K562 (cell line): ENCODE measurements around the gene SLC30A3. TPM values are rescaled to one million over a fixed set of nuclear protein-coding genes. Genes with fewer than 3 reads are reported as not detected.

Experiments
- ATAC-seq: fragments of 200-7000 bp; cut with Tn5 transposase; 3 replicates; pipeline ENCODE4 v1.9.1; 2020; ENCODE audit warnings: moderate library complexity
- BruUV-seq: library from RNA; stranded (reverse); fragments of 400-500 nt; replicated peaks from 2 replicates; lab custom pipeline; 2021; lab: Mats Ljungman, UMichigan
- CTCF ChIA-PET: fragments of 300-600 bp; formaldehyde crosslinking; extraction: SDS; loops from one replicate; lab custom pipeline; 2021; ENCODE audit warnings: low intra/inter-chr PET ratio; lab: Yijun Ruan, JAX
- POLR2A ChIA-PET: fragments of 300-600, 350-650 bp; sonication (Branson Sonifier 250); formaldehyde crosslinking; extraction: SDS; loops from one replicate; lab custom pipeline; 2021; ENCODE audit warnings: antibody characterized with exemption, inconsistent platforms; lab: Yijun Ruan, JAX
- DNase-seq, 4 experiments: peaks; one replicate each; pipeline versions ENCODE4 v3.0.0 to v3.0.0-alpha.2; 2011 to 2018; ENCODE audit warnings: low spot score in 3 of 4, mixed read lengths in 3 of 4; ENCODE audit errors: extremely low read depth in 1 of 4
- FAIRE-seq: peaks from 2 replicates; lab custom pipeline; 2011; peaks lifted over from hg19 to GRCh38; lab: Jason Lieb, UNC
- H2AFZ ChIP-seq: 2 replicates; pipeline ENCODE4 v1.6.0; 2011; ENCODE audit warnings: low read depth, low read length, control low read depth, inconsistent platforms
- H3K27ac ChIP-seq: fragments of 200-600 bp; 3 replicates; pipeline ENCODE4 v1.8.0; 2011; ENCODE audit warnings: low read depth, mild to moderate bottlenecking, control low read depth, inconsistent platforms, low read length, moderate library complexity, mixed read lengths; ENCODE audit errors: extremely low read depth
- H3K27me3 ChIP-seq, 2 experiments: fragments of 300-600 bp in 1 of 2; 2 replicates in 1 of 2; 3 replicates in 1 of 2; pipeline versions ENCODE4 v1.6.0 to v1.8.0; 2011; ENCODE audit warnings: inconsistent platforms in 2 of 2, low read length in 2 of 2, mild to moderate bottlenecking in 1 of 2, mixed read lengths in 1 of 2, moderate library complexity in 1 of 2; ENCODE audit not compliant: control insufficient read depth in 2 of 2, insufficient read depth in 2 of 2
- H3K36me3 ChIP-seq: fragments of 300-600 bp; 3 replicates; pipeline ENCODE4 v1.8.0; 2011; ENCODE audit warnings: mild to moderate bottlenecking, low read length, inconsistent platforms; ENCODE audit not compliant: control insufficient read depth, insufficient read depth
- H3K4me1 ChIP-seq, 2 experiments: fragments of 200-600 bp in 1 of 2; replicated peaks in 1 of 2; 2 replicates in 1 of 2; 3 replicates in 1 of 2; pipeline versions ENCODE4 v1.5.1 to v1.8.0; 2011; ENCODE audit warnings: inconsistent platforms in 2 of 2, low read length in 2 of 2, mild to moderate bottlenecking in 1 of 2, mixed read lengths in 1 of 2, moderate library complexity in 1 of 2; ENCODE audit not compliant: control insufficient read depth in 2 of 2, insufficient read depth in 2 of 2
- H3K4me2 ChIP-seq: 2 replicates; pipeline ENCODE4 v1.6.1; 2011; ENCODE audit warnings: low read length, control low read depth, inconsistent platforms, mixed read lengths; ENCODE audit not compliant: insufficient read depth
- H3K4me3 ChIP-seq: fragments of 200-600 bp; sonication (generic), shearing (Covaris generic); 2 replicates; pipeline ENCODE4 v1.5.1; 2016; ENCODE audit warnings: control low read depth, inconsistent platforms
- H3K79me2 ChIP-seq: fragments of 200-600 bp; 3 replicates; pipeline ENCODE4 v1.8.0; 2011; ENCODE audit warnings: low read length, inconsistent platforms; ENCODE audit not compliant: control insufficient read depth, insufficient read depth
- H3K9ac ChIP-seq, 2 experiments: 2 replicates each; pipeline versions ENCODE4 v1.6.0 to v1.6.1; 2011; ENCODE audit warnings: low read depth in 2 of 2, low read length in 2 of 2, control low read depth in 1 of 2, inconsistent platforms in 1 of 2, mild to moderate bottlenecking in 1 of 2, mixed read lengths in 1 of 2; ENCODE audit not compliant: insufficient read depth in 1 of 2
- H3K9me1 ChIP-seq: one replicate; pipeline ENCODE4 v1.6.0; 2011; ENCODE audit warnings: inconsistent platforms, mild to moderate bottlenecking, low read length, moderate library complexity; ENCODE audit not compliant: control insufficient read depth, insufficient read depth
- H3K9me3 ChIP-seq: replicated peaks from 2 replicates; pipeline ENCODE4 v1.5.1; 2011; ENCODE audit warnings: low read depth, low read length, inconsistent platforms; ENCODE audit not compliant: control insufficient read depth, insufficient read depth
- H4K20me1 ChIP-seq: replicated peaks from 2 replicates; pipeline ENCODE4 v1.6.1; 2011; ENCODE audit warnings: low read length, inconsistent platforms, mixed read lengths; ENCODE audit not compliant: control insufficient read depth, insufficient read depth
- ARHGAP35 ChIP-seq: fragments of 450-650 bp; IDR thresholded peaks from 2 replicates; pipeline ENCODE4 v1.6.1; 2018; ENCODE audit not compliant: partially characterized antibody
- ETV6 ChIP-seq, 3 experiments: fragments of 150-350 bp in 1 of 3; sonication (generic) in 1 of 3; formaldehyde crosslinking in 1 of 3; IDR thresholded peaks; 2 replicates each; pipeline versions ENCODE4 v1.6.1 to v1.8.0; 2014 to 2022; ENCODE audit warnings: borderline replicate concordance in 2 of 3, low read depth in 2 of 3, antibody characterized with exemption in 1 of 3, low read length in 1 of 3, mild to moderate bottlenecking in 1 of 3, missing genetic modification reagents in 1 of 3
- HDAC1 ChIP-seq, 2 experiments: fragments of 450-650 bp; IDR thresholded peaks; 2 replicates each; pipeline ENCODE4 v1.6.1; 2016 to 2017; ENCODE audit warnings: inconsistent platforms in 1 of 2, mild to moderate bottlenecking in 1 of 2, moderate library complexity in 1 of 2
- HNRNPLL ChIP-seq: fragments of 200-400 bp; formaldehyde crosslinking; IDR thresholded peaks from 2 replicates; pipeline ENCODE4 v1.6.1; 2017; ENCODE audit warnings: low read length, low read depth, mild to moderate bottlenecking; ENCODE audit not compliant: poor library complexity, severe bottlenecking
- L3MBTL2 ChIP-seq: fragments of 450-650 bp; IDR thresholded peaks from 2 replicates; pipeline ENCODE4 v1.6.1; 2016; ENCODE audit warnings: mild to moderate bottlenecking, moderate library complexity
- LEF1 ChIP-seq: fragments of 450-650 bp; IDR thresholded peaks from 2 replicates; pipeline ENCODE4 v1.6.1; 2016; ENCODE audit warnings: mild to moderate bottlenecking
- NCOA4 ChIP-seq: fragments of 450-650 bp; IDR thresholded peaks from 2 replicates; pipeline ENCODE4 v1.6.1; 2018; ENCODE audit warnings: mild to moderate bottlenecking; ENCODE audit not compliant: partially characterized antibody
- NR2C2 ChIP-seq, 2 experiments: fragments of 200-800 bp in 1 of 2; sonication (Bioruptor generic) in 1 of 2; sonication (generic) in 1 of 2; formaldehyde crosslinking in 1 of 2; IDR thresholded peaks; 2 replicates each; pipeline versions ENCODE4 v1.6.1 to v1.8.0; 2016 to 2022; ENCODE audit warnings: mild to moderate bottlenecking in 1 of 2, missing compliant biosample characterization in 1 of 2, missing genetic modification characterization in 1 of 2, missing genetic modification reagents in 1 of 2
- POU5F1 ChIP-seq: fragments of 150-350 bp; IDR thresholded peaks from 2 replicates; pipeline ENCODE4 v1.6.1; 2014; ENCODE audit warnings: borderline replicate concordance, low read length, low read depth, mild to moderate bottlenecking; ENCODE audit not compliant: partially characterized antibody
- SPI1 ChIP-seq: IDR thresholded peaks from 2 replicates; pipeline ENCODE4 v1.6.1; 2011; ENCODE audit warnings: low read depth, low read length, control low read depth, borderline replicate concordance
- STAG1 ChIP-seq: sonication (generic); formaldehyde crosslinking; IDR thresholded peaks from 2 replicates; pipeline ENCODE4 v1.5.0; 2020; ENCODE audit warnings: missing genetic modification reagents, borderline replicate concordance
- TFAP4 ChIP-seq: sonication (generic); formaldehyde crosslinking; IDR thresholded peaks from 2 replicates; pipeline ENCODE4 v1.8.0; 2022; ENCODE audit warnings: missing genetic modification reagents, mild to moderate bottlenecking, moderate library complexity, borderline replicate concordance
- THRB ChIP-seq: fragments of 450-650 bp; formaldehyde crosslinking; conservative IDR thresholded peaks from 2 replicates; pipeline ENCODE4 v1.4.0; 2022; ENCODE audit warnings: mild to moderate bottlenecking, missing genetic modification characterization
- XRCC5 ChIP-seq: fragments of 200-400 bp; formaldehyde crosslinking; IDR thresholded peaks from 2 replicates; pipeline ENCODE4 v1.6.1; 2017; ENCODE audit warnings: low read depth, mild to moderate bottlenecking, low read length
- WGBS: fragments of 100-300 bp; shearing (Covaris generic); methylation state at CpG from one replicate; pipeline ENCODE4 v1.1.6; 2016; ENCODE audit warnings: low coverage, mixed read lengths; ENCODE audit not compliant: insufficient coverage; ENCODE audit errors: missing lambda C conversion rate; 5-methylcytosine and 5-hydroxymethylcytosine counted together
- in situ Hi-C: fragments of 300-500 bp; cut with MboI; formaldehyde crosslinking; loops from 4 replicates; pipeline ENCODE4 v1.15.0; 2018; ENCODE audit warnings: inconsistent platforms, mixed read lengths
- intact Hi-C: fragments of 100-400 bp; cut with micrococcal nuclease; formaldehyde crosslinking; loops from 2 replicates; pipeline ENCODE4 v1.14.2; 2022
- polyA plus RNA-seq, 8 experiments: library from polyadenylated mRNA; depleted of rRNA in 4 of 8; stranded (reverse) in 5 of 8; unstranded in 3 of 8; fragments of >200 nt; fragmentation: Nextera tagmentation in 2 of 8; fragmentation: Illumina TruSeq in 1 of 8; extraction: Ambion mirVana in 2 of 8; extraction: Trizol in 1 of 8; gene quantifications; 2 replicates each; pipeline versions ENCODE4 v1.2.1 to v1.2.3, GENCODE V29; 2011 to 2014; ENCODE audit warnings: inconsistent platforms in 1 of 8, missing spikeins in 1 of 8
- total RNA-seq, 7 experiments: library from RNA; depleted of rRNA in 6 of 7; stranded (reverse); fragments of >200 nt in 6 of 7; fragmentation: Illumina TruSeq in 2 of 7; extraction: Trizol in 2 of 7; gene quantifications; 2 replicates each; pipeline versions ENCODE4 v1.2.1 to v1.2.3, GENCODE V29; 2011 to 2021; ENCODE audit warnings: low replicate concordance in 1 of 7
- TF ChIP-seq, protein P1 (sequence below): IDR thresholded peaks from 2 replicates; pipeline ENCODE4 v1.6.1; 2016; ENCODE audit warnings: missing genetic modification characterization, missing compliant biosample characterization

SLC30A3 gene
- total and polyA plus RNA-seq, 9 of the 15 experiments (the other 6 are each of a cell fraction or from before 2014, with no cell fraction given): 0.03 to 2.7 (median 0.89) TPM; not detected in 1

DNA sequence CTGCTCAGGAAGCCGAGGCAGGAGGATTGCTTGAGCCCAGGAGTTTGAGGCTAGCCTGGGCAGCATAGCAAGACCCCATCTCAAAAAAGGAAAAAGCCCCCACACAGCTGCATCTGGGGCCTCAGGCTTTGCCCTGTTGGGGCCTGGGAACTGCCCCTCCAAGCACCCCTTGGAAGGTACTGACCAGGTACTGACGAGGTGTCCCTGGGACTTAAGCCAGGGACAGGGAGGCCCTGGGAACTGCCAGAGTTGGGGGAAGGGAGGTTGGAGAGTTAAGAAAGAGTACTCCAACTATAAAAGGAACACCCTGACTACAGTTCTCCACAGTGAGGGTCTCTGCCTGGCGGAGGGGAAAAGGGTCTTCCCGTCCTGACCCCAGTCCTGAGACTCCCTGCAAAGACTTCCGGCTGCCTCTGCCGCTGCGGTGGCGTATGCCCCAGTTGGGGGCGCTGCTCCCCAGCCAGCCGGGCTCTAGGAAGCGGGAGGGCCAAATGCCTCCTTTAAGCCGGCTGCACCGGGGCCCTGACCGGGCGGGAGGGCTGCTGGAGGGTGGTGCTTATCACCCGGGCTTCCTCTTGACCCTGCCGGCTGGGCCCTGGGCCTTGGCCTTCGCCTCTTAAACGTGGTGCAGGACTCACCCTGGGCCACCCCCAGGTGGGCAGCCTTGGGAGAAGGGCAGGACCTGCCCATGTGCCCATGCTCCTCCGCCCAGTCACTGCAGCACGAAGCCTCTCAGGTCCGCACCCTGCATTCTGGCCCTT, 12.8 kb downstream of the SLC30A3 start:
- H3K9me1 ChIP-seq: no peaks in the 10 kb centered on the region
- no peaks in the 10 kb centered on the region for H3K36me3 ChIP-seq
- 17% methylated on average over 19 of the region's 22 CpGs for WGBS
- CTCF ChIA-PET: interaction anchor here (0.6 to 2.2 kb wide), 4 partner anchors 26 to 54 kb away, joined by 4 to 23 read pairs (median 11); no protein-coding TSS in a partner anchor
- no peaks in the 10 kb centered on the region for H3K9me3 ChIP-seq
- FAIRE-seq (peak; percentile 74), ATAC-seq (peak; percentile 96), DNase-seq (peak; percentile 84 to 91 (median 88))
- H3K4me3 ChIP-seq: no peak overlapping the region
- intact Hi-C loops: loop anchor here (1.0 kb wide), 2 partner anchors 30 to 53 kb away; no protein-coding TSS in a partner anchor
- peak overlapping the region; percentile 48 for H3K4me2 ChIP-seq
- BruUV-seq: no TSS peak
- peak overlapping the region; percentile 95 for H2AFZ ChIP-seq
- POLR2A ChIA-PET: interaction anchor here (1.3 to 1.9 kb wide), 2 partner anchors 14 to 33 kb away, joined by 3 to 4 read pairs; no protein-coding TSS in a partner anchor
- no peaks in the 10 kb centered on the region for H3K27me3 ChIP-seq
- peaks cover 9 to 23% of the 10 kb centered on the region in 2 experiments for H3K4me1 ChIP-seq
- H4K20me1 ChIP-seq: no peaks in the 10 kb centered on the region; the same call in 1 of the 2 replicates
- no peaks in the 10 kb centered on the region for H3K79me2 ChIP-seq
- in situ Hi-C loops: no loop called here
- H3K9ac ChIP-seq: peak overlapping the region; percentile 39 to 87; a peak in 3 of 4 replicates
- H3K27ac ChIP-seq: peak overlapping the region; percentile 56; the same call in 2 of the 3 replicates
- peak; percentile 28 for TF ChIP-seq HNRNPLL
- TF ChIP-seq NCOA4: no peak
- no peak for TF ChIP-seq POU5F1
- TF ChIP-seq HDAC1 (IDR thresholded peaks at IDR 0.05): peak in 1 of 2 experiments; percentile 9; a peak in 1 of 4 replicates
- TF ChIP-seq SPI1: peak; percentile 37; the same call in 1 of the 2 replicates
- peak; percentile 87; the same call in 1 of the 2 replicates for TF ChIP-seq XRCC5
- TF ChIP-seq TFAP4: peak; percentile 88
- TF ChIP-seq ETV6 (IDR thresholded peaks at IDR 0.05; ENCODE audit: borderline replicate concordance in 1 of 2, low read depth in 2 of 2, low read length in 1 of 2): peak in 1 of 2 experiments; percentile 25; a peak in 1 of 4 replicates
- TF ChIP-seq ETV6 (CRISPR knock-in tag; IDR thresholded peaks at IDR 0.05; ENCODE audit: borderline replicate concordance): no peak
- TF ChIP-seq, protein P1, sequence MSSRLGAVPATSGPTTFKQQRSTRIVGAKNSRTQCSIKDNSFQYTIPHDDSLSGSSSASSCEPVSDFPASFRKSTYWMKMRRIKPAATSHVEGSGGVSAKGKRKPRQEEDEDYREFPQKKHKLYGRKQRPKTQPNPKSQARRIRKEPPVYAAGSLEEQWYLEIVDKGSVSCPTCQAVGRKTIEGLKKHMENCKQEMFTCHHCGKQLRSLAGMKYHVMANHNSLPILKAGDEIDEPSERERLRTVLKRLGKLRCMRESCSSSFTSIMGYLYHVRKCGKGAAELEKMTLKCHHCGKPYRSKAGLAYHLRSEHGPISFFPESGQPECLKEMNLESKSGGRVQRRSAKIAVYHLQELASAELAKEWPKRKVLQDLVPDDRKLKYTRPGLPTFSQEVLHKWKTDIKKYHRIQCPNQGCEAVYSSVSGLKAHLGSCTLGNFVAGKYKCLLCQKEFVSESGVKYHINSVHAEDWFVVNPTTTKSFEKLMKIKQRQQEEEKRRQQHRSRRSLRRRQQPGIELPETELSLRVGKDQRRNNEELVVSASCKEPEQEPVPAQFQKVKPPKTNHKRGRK (tag): no peak
- no peak for TF ChIP-seq NR2C2 (CRISPR knock-in tag; IDR thresholded peaks at IDR 0.05)
- TF ChIP-seq NR2C2 (tag; IDR thresholded peaks at IDR 0.05): peak; percentile 41
- TF ChIP-seq ARHGAP35: no peak
- TF ChIP-seq L3MBTL2: peak; percentile 75; the same call in 1 of the 2 replicates
- TF ChIP-seq LEF1: no peak
- TF ChIP-seq THRB: no peak
- TF ChIP-seq STAG1 (CRISPR knock-in tag): peak; percentile 80
